CD4-positive, alpha-beta T cell treated with Interleukin-6 at 100 ng/mL for 8 hours (primary cell): Measurements from ENCODE around the gene TEC.
"Not testable (repeated sequence)": the region's sequence is repeated elsewhere in the genome, so short reads cannot be mapped to it uniquely, and the experiment has no call there.

Experiments
- DNase-seq: peaks from one replicate; pipeline ENCODE4 v3.0.0-alpha.2; 2020; ENCODE audit warnings: mixed read lengths, low spot score

The TEC gene

GRCh38 chr4:48242511-48243195 is 27.0 kb downstream of the TEC start:
- no peak for DNase-seq

GRCh38 chr4:48241731-48242130 is 27.9 kb downstream of the TEC start:
- DNase-seq, result no peak

GRCh38 chr4:48237996-48238645 is 31.5 kb downstream of the TEC start:
- no peak for DNase-seq

DNA sequence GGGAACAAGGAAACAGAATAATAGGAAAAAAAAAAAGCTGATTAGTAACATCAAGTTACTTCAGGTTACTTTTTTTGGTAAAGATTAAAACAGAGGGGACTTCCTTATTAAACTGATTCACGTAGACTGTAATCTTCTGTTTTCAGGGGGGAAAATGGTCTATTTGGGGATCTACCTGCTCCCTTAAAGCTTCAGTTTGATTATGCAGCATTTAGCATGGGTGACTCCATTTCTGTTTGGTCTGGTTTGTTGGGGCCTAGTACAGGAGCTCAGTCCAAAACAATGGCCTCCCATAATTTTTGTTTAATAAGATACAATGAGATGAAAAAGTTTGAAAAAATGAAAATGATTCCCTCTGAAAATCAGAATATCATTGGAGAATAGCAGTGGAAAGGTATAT is 34.6 kb downstream of the TEC start:
- DNase-seq, result no peak

GRCh38 chr4:48234575-48234974 is 35.1 kb downstream of the TEC start:
- no peak for DNase-seq

GRCh38 chr4:48228949-48229348 is 40.7 kb downstream of the TEC start:
- DNase-seq, result no peak

- no peak for DNase-seq
Measured at GRCh38 chr4:48227662-48228061, 42.0 kb downstream of the TEC start.

- no peak for DNase-seq
Measured at GRCh38 chr4:48226199-48226598, 43.4 kb downstream of the TEC start.

DNA sequence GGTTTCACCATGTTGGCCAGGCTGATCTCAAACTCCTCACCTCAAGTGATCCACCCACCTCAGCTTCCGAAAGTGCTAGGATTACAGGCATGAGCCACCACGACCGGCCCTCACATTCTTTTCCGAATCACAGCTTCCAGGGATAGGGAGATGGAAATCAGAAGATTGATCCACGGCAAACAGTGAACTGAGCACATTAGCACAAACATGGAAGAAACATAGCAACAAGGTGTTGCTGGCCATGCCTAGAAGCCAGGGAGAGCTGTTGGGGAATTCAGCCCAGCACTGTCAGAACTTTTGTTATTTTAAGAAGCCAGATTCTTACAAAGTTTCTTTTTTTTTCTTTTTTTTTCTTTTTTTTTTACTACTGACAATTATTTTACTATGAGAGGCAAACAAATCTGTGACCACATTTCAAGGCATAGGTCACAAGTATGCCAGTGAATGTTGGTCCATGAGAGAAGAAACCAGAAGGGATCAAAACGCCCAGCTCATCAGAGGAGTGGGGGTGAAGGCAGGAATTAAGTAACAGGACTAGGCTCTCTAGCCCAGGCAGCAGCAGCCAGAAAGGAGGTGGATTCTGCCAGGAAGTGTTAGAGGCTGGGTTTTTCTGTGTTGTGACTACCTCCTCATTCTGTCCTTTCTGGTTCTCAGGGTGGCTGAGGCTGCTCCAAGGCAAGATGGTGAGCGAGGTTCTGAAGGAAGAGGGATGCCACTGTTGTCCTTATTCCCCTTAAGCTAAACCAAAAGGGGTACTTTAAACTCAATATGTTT is 44.1 kb downstream of the TEC start:
- no peak for DNase-seq

- DNase-seq, result no peak
Measured at GRCh38 chr4:48224606-48225005, 45.0 kb downstream of the TEC start.

GRCh38 chr4:48223633-48224295 is 45.9 kb downstream of the TEC start:
- no peak for DNase-seq

- no peak for DNase-seq
Measured at GRCh38 chr4:48222491-48222890, 47.1 kb downstream of the TEC start.

DNA sequence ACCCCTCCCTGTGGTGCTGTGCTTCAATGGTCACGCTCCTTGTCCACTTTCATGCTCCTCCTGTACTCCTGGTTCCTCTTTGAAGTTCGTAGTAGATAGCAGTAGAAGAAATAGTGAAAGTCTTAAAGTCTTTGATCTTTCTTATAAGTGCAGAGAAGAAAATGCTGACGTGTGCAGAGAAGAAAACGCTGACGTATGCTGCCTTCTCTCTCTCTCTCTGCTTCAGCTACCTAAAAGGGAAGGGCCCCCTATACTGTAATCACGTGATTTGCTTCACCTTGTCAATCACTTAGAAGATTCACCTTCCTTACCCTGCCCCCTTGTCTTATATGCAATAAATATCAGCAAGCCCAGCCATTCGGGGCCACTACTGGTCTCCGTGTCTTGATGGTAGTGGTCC is 50.2 kb downstream of the TEC start:
- not testable (repeated sequence) for DNase-seq

- DNase-seq, result no peak
Measured at GRCh38 chr4:48216563-48216962, 53.1 kb downstream of the TEC start.

- DNase-seq, result no peak
Measured at GRCh38 chr4:48215977-48216376, 53.7 kb downstream of the TEC start.

DNA sequence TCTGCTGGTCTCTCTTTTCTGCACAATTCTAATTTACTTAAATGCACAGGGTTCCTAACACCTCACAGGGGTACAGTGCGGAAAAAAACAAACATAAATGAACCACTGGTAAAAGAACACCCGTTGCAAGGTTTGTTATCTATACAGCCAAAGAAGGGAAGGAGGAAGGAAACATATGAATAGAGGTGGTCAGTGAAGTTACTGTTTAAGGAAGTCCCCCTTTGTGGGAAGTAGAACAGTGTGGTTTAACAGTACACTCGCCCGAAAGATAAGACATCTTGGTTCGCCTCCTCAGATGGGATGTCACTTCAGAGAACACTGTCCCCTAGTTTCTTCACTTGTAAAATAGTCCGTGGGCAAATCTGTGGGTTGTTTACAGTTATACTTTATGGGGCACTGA is 57.5 kb downstream of the TEC start:
- no peak for DNase-seq

DNA sequence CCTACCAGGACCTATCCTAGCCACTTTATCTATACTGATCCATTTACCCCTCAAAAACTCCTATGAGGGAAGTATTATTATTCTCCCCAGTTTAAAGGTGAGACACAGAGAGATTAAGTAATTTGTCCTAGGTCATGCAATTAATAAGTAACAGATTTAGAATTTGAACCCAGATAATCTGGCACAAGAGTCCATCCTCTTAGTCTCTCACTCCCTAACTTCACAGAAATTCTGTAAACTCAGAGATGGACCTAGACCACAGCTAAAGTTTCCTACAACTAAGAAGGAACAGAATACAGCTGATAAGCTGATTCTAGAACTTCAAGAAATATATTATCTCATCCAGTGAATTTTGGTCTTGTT is 58.7 kb downstream of the TEC start:
- no peak for DNase-seq

DNA sequence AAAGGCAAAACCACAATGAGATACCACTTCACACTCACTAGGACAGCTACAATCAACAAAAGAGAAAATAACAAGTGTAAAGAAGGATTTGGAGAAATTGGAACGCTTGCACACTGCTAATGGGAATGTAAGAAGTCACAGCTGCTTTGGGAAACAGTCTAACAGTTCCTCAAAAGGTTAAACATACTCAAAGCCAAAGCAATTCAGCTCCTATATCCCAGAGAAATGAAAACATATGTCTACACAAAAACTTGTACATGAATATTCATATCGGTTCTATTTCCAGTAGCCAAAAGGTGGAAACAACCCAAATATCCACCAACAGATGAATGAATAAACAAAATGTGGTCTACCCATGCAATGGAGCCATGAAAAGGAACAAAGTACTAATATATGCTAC is 64.0 kb downstream of the TEC start:
- DNase-seq, result no peak

GRCh38 chr4:48205107-48205506 is 64.5 kb downstream of the TEC start:
- no peak for DNase-seq

- no peak for DNase-seq
Measured at GRCh38 chr4:48203819-48204218, 65.8 kb downstream of the TEC start.

- no peak for DNase-seq
Measured at GRCh38 chr4:48197643-48198237, 71.9 kb downstream of the TEC start.

DNA sequence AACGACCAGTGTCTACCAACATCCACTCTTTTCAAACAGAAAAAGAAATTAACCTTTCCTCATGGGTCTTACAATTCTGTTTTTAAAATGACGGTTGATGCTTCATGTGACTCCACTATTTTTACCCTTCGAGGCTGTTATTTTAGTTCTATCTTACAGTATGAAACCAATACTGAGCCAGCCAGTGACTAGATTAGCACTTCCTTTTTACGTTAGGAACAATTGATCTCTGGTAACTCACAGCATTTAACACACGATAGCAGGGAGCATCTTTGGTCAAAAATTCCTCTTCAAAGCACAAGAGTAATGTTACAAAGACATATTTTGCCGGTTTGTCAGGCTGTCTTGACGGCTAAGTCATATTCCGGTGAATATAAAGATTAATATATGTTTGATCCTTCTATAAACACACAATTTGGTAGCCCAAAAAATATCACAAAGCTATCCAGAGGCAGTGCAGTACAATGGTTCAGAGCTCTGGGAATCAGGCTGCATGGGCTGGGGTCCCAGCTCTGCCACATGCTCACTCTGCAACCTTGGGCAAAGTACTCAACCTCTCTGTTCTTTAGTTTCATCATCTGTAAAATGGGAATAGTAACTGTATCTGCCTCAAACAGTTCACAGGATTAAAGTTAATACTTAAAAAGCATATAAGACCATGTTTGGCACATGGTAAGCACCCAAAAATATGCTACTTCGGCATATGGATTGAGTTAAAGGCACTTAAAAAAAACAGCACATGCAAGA is 72.7 kb downstream of the TEC start:
- no peak for DNase-seq
